Endothelial cell of umbilical vein (primary cell): ENCODE results near the gene ATP6V1F. TPM values are rescaled to one million over a fixed set of nuclear protein-coding genes. Genes with fewer than 3 reads are reported as not detected.

Source experiments
- Bru-seq: library from RNA; stranded (reverse); fragments of 400-500 nt; gene quantifications from one replicate; lab custom pipeline; 2021; lab: Mats Ljungman, UMichigan
- BruChase-seq, 2 experiments: library from RNA; stranded (reverse); fragments of 400-500 nt; gene quantifications; one replicate each; lab custom pipeline; 2021; lab: Mats Ljungman, UMichigan
- BruUV-seq: library from RNA; stranded (reverse); fragments of 400-500 nt; replicated peaks from 2 replicates; lab custom pipeline; 2021; lab: Mats Ljungman, UMichigan
- CTCF ChIA-PET: fragments of 300-600, 350-600 bp; sonication (Branson Sonifier 250); formaldehyde crosslinking; loops from one replicate; lab custom pipeline; 2021; ENCODE audit warnings: antibody characterized with exemption, inconsistent platforms; lab: Charles Lee
- POLR2A ChIA-PET: fragments of 300-600, 350-600 bp; sonication (Branson Sonifier 250); formaldehyde crosslinking; loops from one replicate; lab custom pipeline; 2021; ENCODE audit warnings: antibody characterized with exemption, inconsistent platforms; lab: Charles Lee
- DNase-seq: peaks from one replicate; pipeline ENCODE4 v3.0.0-alpha.2; 2011; ENCODE audit warnings: low read depth, low spot score
- FAIRE-seq: peaks from 2 replicates; lab custom pipeline; 2011; peaks lifted over from hg19 to GRCh38; lab: Jason Lieb, UNC
- H2AFZ ChIP-seq: 2 replicates; pipeline ENCODE4 v1.6.0; 2012; ENCODE audit warnings: low read depth, low read length, control low read depth, inconsistent platforms
- H3K27ac ChIP-seq: 2 replicates; pipeline ENCODE4 v1.5.1; 2011; ENCODE audit warnings: low read depth, mild to moderate bottlenecking, control low read depth, low read length, moderate library complexity; ENCODE audit not compliant: insufficient read depth
- H3K27me3 ChIP-seq, 2 experiments: 2 replicates each; pipeline versions ENCODE4 v1.6.0 to v1.6.1; 2011; ENCODE audit warnings: low read length in 2 of 2, mixed read lengths in 1 of 2; ENCODE audit not compliant: control insufficient read depth in 2 of 2, insufficient read depth in 2 of 2
- H3K36me3 ChIP-seq, 2 experiments: 2 replicates in 1 of 2; 3 replicates in 1 of 2; pipeline ENCODE4 v1.5.1; 2011; ENCODE audit warnings: low read length in 2 of 2, mild to moderate bottlenecking in 1 of 2, moderate library complexity in 1 of 2; ENCODE audit not compliant: control insufficient read depth in 2 of 2, insufficient read depth in 2 of 2; ENCODE audit errors: extremely low read depth in 1 of 2
- H3K4me1 ChIP-seq: 3 replicates; pipeline ENCODE4 v1.5.1; 2011; ENCODE audit warnings: mild to moderate bottlenecking, low read length; ENCODE audit not compliant: control insufficient read depth, insufficient read depth; ENCODE audit errors: extremely low read depth
- H3K4me2 ChIP-seq: 2 replicates; pipeline ENCODE4 v1.6.1; 2011; ENCODE audit warnings: low read length, control low read depth, mixed read lengths; ENCODE audit not compliant: insufficient read depth
- H3K4me3 ChIP-seq, 3 experiments: fragments of 200-600 bp in 1 of 3; sonication (generic), shearing (Covaris generic) in 1 of 3; replicated peaks in 1 of 3; 2 replicates each; pipeline ENCODE4 v1.5.1; 2011 to 2016; ENCODE audit warnings: control low read depth in 3 of 3, low read length in 3 of 3, mild to moderate bottlenecking in 2 of 3, inconsistent platforms in 1 of 3, low read depth in 1 of 3, moderate library complexity in 1 of 3; ENCODE audit not compliant: insufficient read depth in 1 of 3
- H3K79me2 ChIP-seq: 2 replicates; pipeline ENCODE4 v1.6.0; 2012; ENCODE audit warnings: low read length, inconsistent platforms; ENCODE audit not compliant: control insufficient read depth, insufficient read depth
- H3K9ac ChIP-seq: replicated peaks from 2 replicates; pipeline ENCODE3; 2011; ENCODE audit warnings: low read length, control low read depth; ENCODE audit not compliant: insufficient read depth; ENCODE audit errors: extremely low read depth
- H3K9me1 ChIP-seq: replicated peaks from 3 replicates; pipeline ENCODE4 v1.6.0; 2011; ENCODE audit warnings: mild to moderate bottlenecking, low read length; ENCODE audit not compliant: control insufficient read depth, insufficient read depth; ENCODE audit errors: extremely low read depth
- H3K9me3 ChIP-seq: replicated peaks from 2 replicates; pipeline ENCODE4 v1.5.1; 2012; ENCODE audit warnings: low read length, inconsistent platforms; ENCODE audit not compliant: control insufficient read depth, insufficient read depth
- H4K20me1 ChIP-seq: replicated peaks from 2 replicates; pipeline ENCODE3; 2011; ENCODE audit warnings: mild to moderate bottlenecking, low read length; ENCODE audit not compliant: control insufficient read depth, insufficient read depth; ENCODE audit errors: extremely low read depth
- EZH2 ChIP-seq: IDR thresholded peaks from 2 replicates; pipeline ENCODE4 v1.6.1; 2012; ENCODE audit warnings: borderline replicate concordance, low read depth, mild to moderate bottlenecking, moderate library complexity, low read length, inconsistent platforms; ENCODE audit not compliant: severe bottlenecking
- FOS ChIP-seq: IDR thresholded peaks from 2 replicates; pipeline ENCODE4 v1.6.1; 2011; ENCODE audit warnings: mild to moderate bottlenecking, low read length, moderate library complexity, borderline replicate concordance; ENCODE audit not compliant: insufficient read depth
- MAX ChIP-seq: IDR thresholded peaks from 2 replicates; pipeline ENCODE4 v1.6.1; 2011; ENCODE audit not compliant: insufficient read depth, insufficient read length
- POLR2A ChIP-seq: IDR thresholded peaks from 2 replicates; pipeline ENCODE4 v1.6.1; 2012; ENCODE audit warnings: low read depth, mild to moderate bottlenecking, control low read depth, low read length
- POLR2AphosphoS5 ChIP-seq: IDR thresholded peaks from 2 replicates; pipeline ENCODE4 v1.6.1; 2012; ENCODE audit warnings: low read depth, mild to moderate bottlenecking, control low read depth, low read length, moderate library complexity; ENCODE audit not compliant: insufficient read depth
- dilution Hi-C: fragments of 300-500 bp; cut with MboI; formaldehyde crosslinking; loops from one replicate; pipeline ENCODE4 v1.15.0; 2019; ENCODE audit warnings: low sequenced_read_pairs; ENCODE audit not compliant: extremely low pct_ligation_motif_present
- intact Hi-C: fragments of 100-400 bp; cut with micrococcal nuclease; formaldehyde crosslinking; loops from one replicate; pipeline ENCODE4 v1.10.0; 2022
- long read RNA-seq: library from polyadenylated mRNA; stranded (forward); transcript quantifications from one replicate; pipeline ENCODE4 v2.0.0, GENCODE V29; 2021
- polyA minus RNA-seq, 3 experiments: library from RNA; depleted of rRNA, polyadenylated mRNA; stranded (reverse); fragments of >200 nt; gene quantifications; 1 replicate in 1 of 3; 2 replicates in 2 of 3; pipeline ENCODE4 v1.2.3, GENCODE V29; 2011
- polyA plus RNA-seq, 4 experiments: library from polyadenylated mRNA; depleted of rRNA in 3 of 4; stranded (reverse) in 3 of 4; unstranded in 1 of 4; fragments of >200 nt; gene quantifications; 2 replicates each; pipeline versions ENCODE4 v1.2.1 to v1.2.3, GENCODE V29; 2011 to 2012; ENCODE audit warnings: missing spikeins in 1 of 4
- total RNA-seq: library from RNA; stranded (reverse); gene quantifications from 2 replicates; pipeline ENCODE4 v1.2.3, GENCODE V29; 2021

The ATP6V1F gene
- total RNA-seq: 141 and 156 TPM in 2 replicates
- polyA plus RNA-seq: 360 and 501 TPM in 2 replicates
- polyA plus RNA-seq (2011; cell fraction: cytosol; rRNA removed): 321 and 337 TPM in 2 replicates
- polyA plus RNA-seq (2011; cell fraction: nucleus; rRNA removed): 73.5 and 88.9 TPM in 2 replicates
- polyA plus RNA-seq (2012): 282 and 303 TPM in 2 replicates
- 61.5 and 62.5 TPM in 2 replicates for polyA minus RNA-seq
- 34.7 TPM for polyA minus RNA-seq (2011; cell fraction: cytosol; rRNA and poly(A)+ RNA removed)
- 9.6 and 17.0 TPM in 2 replicates for polyA minus RNA-seq (2011; cell fraction: nucleus; rRNA and poly(A)+ RNA removed)
- Bru-seq, nascent RNA: percentile 73 among the genes with signal in this experiment
- percentile 94 among the genes with signal in this experiment for BruChase-seq, experiment 1, labeled RNA remaining after a 6-hour chase
- percentile 80 among the genes with signal in this experiment for BruChase-seq, experiment 2, labeled RNA remaining after a 2-hour chase
- long read RNA-seq, transcript ATP6V1F-201 (2 exons, 704 nt): major isoform, 450 of 461 reads
- long read RNA-seq, partial matches to known transcripts: 0 of 461 reads
- long read RNA-seq, other reads (novel, unspliced or antisense): 9 of 461 reads

DNA sequence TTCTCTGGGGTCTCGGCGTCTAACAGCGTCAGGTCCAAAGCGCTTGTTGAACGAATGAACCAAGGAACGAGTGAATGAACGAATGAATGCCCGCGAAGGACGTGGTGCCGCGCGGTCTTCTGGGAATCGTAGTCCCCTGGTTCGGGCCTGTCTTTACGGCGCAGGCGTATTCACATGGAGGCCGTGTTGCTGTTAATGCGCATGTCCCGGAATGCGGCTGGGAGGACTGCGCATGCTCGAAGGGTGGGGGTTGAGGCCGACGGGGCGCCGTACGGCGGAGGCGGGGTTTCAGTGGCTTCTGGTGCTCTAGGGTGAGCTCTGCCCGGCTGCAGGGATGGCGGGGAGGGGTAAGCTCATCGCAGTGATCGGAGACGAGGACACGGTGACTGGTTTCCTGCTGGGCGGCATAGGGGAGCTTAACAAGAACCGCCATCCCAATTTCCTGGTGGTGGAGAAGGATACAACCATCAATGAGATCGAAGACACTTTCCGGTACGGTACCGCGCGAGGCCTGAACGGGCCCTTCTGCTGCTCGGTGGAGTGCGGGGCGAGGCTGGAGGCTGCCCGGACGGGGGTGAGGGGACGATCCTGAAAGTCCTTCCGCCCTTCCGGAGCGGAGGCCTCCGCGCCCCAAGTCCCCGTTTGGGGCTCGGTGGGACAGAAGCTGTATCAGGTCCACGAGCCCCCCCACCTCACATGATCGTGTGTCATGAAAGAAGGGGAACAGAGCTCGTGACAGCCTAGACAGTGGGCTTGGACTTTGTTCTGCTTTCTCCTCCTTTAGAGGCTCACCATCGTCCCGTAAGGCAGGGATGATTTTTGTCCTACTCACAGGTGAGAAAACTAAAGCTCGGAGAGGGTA is at the start of gene ATP6V1F:
TSS of gene ATP6V1F (plus strand) at position 286 of the 862 bp plus-strand sequence. CDS start at position 335, 49 bp downstream.
- CTCF ChIA-PET: interaction anchor here (0.8 to 3.5 kb wide), 14 partner anchors 10 to 229 kb away, joined by 3 to 42 read pairs (median 4); partner anchors contain the start of gene CALU
- POLR2A ChIA-PET: interaction anchor here (0.6 kb wide), 2 partner anchors 13 to 34 kb away, joined by 4 to 6 read pairs; no protein-coding TSS in a partner anchor
- DNase-seq (peak; percentile 100), FAIRE-seq (peak; percentile 100)
- Histone ChIP-seq H3K9ac (peak within 1 kb of the TSS; percentile 65), H3K36me3 (peaks cover 0 to 14% of the 10 kb centered on the region in 2 experiments), H4K20me1 (no peaks in the 10 kb centered on the region), H3K4me2 (peak within 1 kb of the TSS; percentile 75), H3K79me2 (peaks cover 10% of the 10 kb centered on the region), H3K9me1 (no peaks in the 10 kb centered on the region), H3K9me3 (no peaks in the 10 kb centered on the region), H2AFZ (peak within 1 kb of the TSS; percentile 76), H3K27me3 (no peaks in the 10 kb centered on the region), H3K4me3 (peak within 1 kb of the TSS; percentile 48 to 67 (median 62)), H3K27ac (peak within 1 kb of the TSS; percentile 57), H3K4me1 (peaks cover 9% of the 10 kb centered on the region)
- intact Hi-C loops: loop anchor here (1.0 kb wide), 3 partner anchors 17 to 72 kb away; partner anchors contain the start of gene CCDC136
- TF ChIP-seq EZH2 (no peak), POLR2A (peak; percentile 91), MAX (no peak), FOS (no peak), POLR2AphosphoS5 (peak; percentile 68)
- dilution Hi-C loops: no loop called here
- BruUV-seq: TSS peak; percentile 26
